ENCODE results near the gene LOC128125822.
A peak's percentile ranks its signal among the peaks of the same experiment; 100 is the strongest.
"Not testable (repeated sequence)": the region's sequence is repeated elsewhere in the genome, so short reads cannot be mapped to it uniquely, and the experiment has no call there.

Gene LOC128125822

DNA sequence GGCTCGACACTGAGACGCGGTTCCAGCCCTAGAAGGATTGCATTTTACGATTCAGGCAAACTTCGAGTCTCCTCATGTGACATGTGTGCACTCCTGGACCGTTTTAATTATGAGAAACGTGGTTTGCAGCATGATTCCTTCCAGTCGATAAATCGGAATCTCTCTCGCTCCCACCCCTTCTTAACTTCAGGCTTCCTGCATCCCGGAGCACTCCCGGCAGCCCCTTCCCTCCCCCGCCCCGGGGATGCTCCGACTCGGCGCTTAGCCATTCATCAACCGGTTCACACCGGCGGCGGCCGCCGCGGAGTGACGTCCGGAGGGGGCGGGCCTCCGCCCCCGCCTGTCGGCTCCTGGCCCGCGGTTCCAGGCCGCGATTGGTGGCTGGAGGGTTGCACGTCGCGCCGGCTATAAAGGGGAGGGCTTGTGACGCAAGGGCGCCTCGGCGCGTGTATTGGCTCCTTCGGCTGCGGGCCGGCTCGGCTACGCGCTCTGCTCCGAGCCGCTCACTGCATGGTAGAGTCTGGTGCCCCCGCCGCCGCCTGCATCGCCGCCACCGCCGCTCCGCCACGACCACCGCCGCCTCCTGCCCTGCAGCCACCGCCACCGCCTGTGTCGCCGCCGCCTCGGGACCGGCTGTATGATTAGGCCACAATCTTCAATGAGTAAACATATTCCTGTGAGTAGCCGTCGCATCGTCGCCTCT is at the start of gene LOC128125822, which contains the start of gene PTP4A1:
Gene LOC128125822 (plus strand): TSS at position 437 of the 703 bp plus-strand sequence.
Gene PTP4A1 (plus strand): TSS at position 437 of the 703 bp plus-strand sequence. CDS start 4,401 bp downstream, outside the sequence.
- Histone ChIP-seq H3K9me3 (ENCODE audit: control insufficient read depth, low read length) (no peaks in the 10 kb centered on the region), H3K27me3 (ENCODE audit: control insufficient read depth in 1 of 2, insufficient read depth in 2 of 2, low read length in 1 of 2) (no peaks in the 10 kb centered on the region), H3K36me3 (ENCODE audit: control insufficient read depth in 1 of 2, insufficient read depth in 2 of 2, low read length in 1 of 2) (no peaks in the 10 kb centered on the region), H3K4me3 (ENCODE audit: low read length in 2 of 2) (peak within 1 kb of the TSS; percentile 76 to 90), H3K27ac (ENCODE audit: low read depth in 1 of 2, low read length in 2 of 2) (peak within 1 kb of the TSS; percentile 77 to 93), H3K4me1 (ENCODE audit: control insufficient read depth in 1 of 2, insufficient read depth in 2 of 2, low read length in 2 of 2) (no peaks in the 10 kb centered on the region)
- peak; percentile 99 for ATAC-seq (ENCODE audit: low FRiP score)
- intact Hi-C loops (cut with DNase I): loop anchor here (2.0 to 10.0 kb wide), 3 partner anchors 63 to 130 kb away; partner anchors contain the start of gene PHF3 (in 2 of the 2)
- peak; percentile 99 for DNase-seq
- WGBS, 2 donors: 0% methylated on average over 69 to 73 of the region's 73 CpGs

DNA sequence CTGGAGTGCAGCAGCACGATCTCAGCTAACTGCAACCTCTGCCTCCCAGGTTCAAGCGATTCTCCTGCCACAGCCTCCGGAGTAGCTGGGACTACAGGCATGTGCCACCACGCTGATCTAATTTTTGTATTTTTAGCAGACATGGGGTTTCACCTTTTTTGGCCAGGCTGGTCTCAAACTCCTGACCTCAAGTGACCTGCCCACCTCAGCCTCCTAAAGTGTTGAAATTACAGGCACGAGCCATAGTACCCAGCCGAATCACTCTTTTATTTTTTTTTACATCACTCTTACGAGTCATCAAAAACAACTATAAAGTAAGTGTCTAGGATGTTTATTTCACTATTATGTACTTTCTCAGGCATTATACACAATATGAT is 49.4 kb upstream of the LOC128125822 start:
- WGBS, 2 donors: 77 to 81% methylated on average over 7 of the region's 7 CpGs
- H3K4me3 ChIP-seq (ENCODE audit: low read length in 2 of 2); H3K27me3 ChIP-seq (ENCODE audit: control insufficient read depth in 1 of 2, insufficient read depth in 2 of 2, low read length in 1 of 2); ATAC-seq (ENCODE audit: low FRiP score); H3K36me3 ChIP-seq (ENCODE audit: control insufficient read depth in 1 of 2, insufficient read depth in 2 of 2, low read length in 1 of 2); DNase-seq; H3K27ac ChIP-seq (ENCODE audit: low read depth in 1 of 2, low read length in 2 of 2); H3K9me3 ChIP-seq (ENCODE audit: control insufficient read depth, low read length); intact Hi-C loops (cut with DNase I); H3K4me1 ChIP-seq (ENCODE audit: control insufficient read depth in 1 of 2, insufficient read depth in 2 of 2, low read length in 2 of 2): not testable (repeated sequence)

DNA sequence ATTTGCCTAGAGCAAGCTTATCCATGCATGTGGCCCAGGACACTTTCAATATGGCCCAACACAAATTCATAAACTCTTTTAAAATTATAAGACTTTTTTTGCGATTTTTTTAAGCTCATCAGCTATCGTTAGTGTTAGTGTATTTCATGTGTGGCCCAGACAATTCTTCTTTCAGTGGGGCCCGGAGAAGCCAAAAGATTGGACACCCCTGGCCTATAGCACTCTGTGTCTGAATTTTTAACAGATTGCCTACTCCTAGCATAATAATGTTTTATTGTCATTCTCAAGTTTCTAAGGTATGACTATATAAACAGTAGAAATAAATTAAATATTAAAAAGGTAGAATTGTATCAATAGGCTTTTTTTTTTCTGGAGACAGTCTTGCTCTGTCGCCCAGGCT is 48.6 kb upstream of the LOC128125822 start:
- intact Hi-C loops (cut with DNase I): no loop called here
- no peaks in the 10 kb centered on the region for H3K27me3 ChIP-seq (ENCODE audit: control insufficient read depth in 1 of 2, insufficient read depth in 2 of 2, low read length in 1 of 2)
- no peak overlapping the region for H3K27ac ChIP-seq (ENCODE audit: low read depth in 1 of 2, low read length in 2 of 2)
- no peaks in the 10 kb centered on the region for H3K36me3 ChIP-seq (ENCODE audit: control insufficient read depth in 1 of 2, insufficient read depth in 2 of 2, low read length in 1 of 2)
- ATAC-seq (ENCODE audit: low FRiP score) (no peak), DNase-seq (no peak)
- H3K9me3 ChIP-seq (ENCODE audit: control insufficient read depth, low read length): no peaks in the 10 kb centered on the region
- H3K4me1 ChIP-seq (ENCODE audit: control insufficient read depth in 1 of 2, insufficient read depth in 2 of 2, low read length in 2 of 2): peaks cover 0 to 2% of the 10 kb centered on the region in 2 donors
- H3K4me3 ChIP-seq (ENCODE audit: low read length in 2 of 2): no peak overlapping the region
- WGBS, 2 donors: 96 to 97% methylated on average over 4 of the region's 4 CpGs

DNA sequence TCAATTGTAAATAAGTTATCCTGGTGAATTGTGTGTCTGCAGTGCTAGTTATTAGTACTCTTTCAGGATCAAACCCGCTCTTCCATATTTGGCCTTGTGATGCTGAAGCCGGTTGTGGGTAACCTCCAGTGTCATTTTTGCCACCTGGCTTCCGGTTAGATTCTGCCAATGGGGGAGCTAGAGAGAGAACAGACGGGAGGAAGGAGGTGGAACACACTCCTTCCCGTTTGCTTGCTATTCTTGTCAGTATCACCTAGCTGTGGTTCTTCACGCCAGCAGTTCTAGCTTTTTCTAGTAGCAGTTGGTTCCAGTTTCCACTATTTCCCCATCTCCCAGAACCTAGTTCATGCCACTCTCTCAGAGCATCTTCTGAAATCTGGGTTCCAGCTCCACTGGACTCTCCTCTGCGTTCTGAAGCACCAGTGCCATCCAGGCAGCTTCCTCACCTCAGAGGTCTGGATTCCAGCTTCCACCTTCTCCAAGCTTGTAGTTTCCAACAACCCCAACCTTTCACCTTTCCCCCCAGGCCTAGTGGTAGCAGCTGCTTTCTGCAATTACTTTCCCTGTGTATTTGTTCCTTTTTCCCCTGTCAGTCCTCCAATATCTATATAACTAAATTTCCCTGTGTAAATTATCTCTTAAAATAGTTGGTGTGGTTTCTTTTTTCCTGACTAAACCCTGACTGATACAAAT is 46.9 kb upstream of the LOC128125822 start:
- WGBS, 2 donors: 66 to 74% methylated on average over 7 of the region's 7 CpGs
- intact Hi-C loops (cut with DNase I): no loop called here
- no peaks in the 10 kb centered on the region for H3K36me3 ChIP-seq (ENCODE audit: control insufficient read depth in 1 of 2, insufficient read depth in 2 of 2, low read length in 1 of 2)

DNA sequence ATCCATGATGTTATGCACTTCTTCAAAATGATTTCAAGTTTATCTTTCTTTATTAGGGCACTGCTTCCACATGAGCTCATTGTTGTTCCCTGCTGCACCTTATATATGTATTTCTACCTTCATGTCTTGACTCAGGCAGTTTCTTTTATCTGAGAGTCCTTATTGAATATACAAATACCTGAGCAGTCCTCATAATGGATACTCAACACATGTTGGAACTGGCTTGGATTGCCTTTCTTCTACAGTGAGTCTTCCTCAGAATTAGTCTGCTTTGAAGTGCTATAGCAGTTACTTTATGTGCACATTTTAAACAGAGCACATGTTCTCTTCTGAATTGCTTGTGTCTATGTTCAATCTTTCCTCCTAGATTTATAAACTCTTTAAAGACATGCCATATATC is 45.3 kb upstream of the LOC128125822 start:
- intact Hi-C loops (cut with DNase I): no loop called here
- Histone ChIP-seq H3K4me3 (ENCODE audit: low read length in 2 of 2) (no peak overlapping the region), H3K9me3 (ENCODE audit: control insufficient read depth, low read length) (no peaks in the 10 kb centered on the region), H3K36me3 (ENCODE audit: control insufficient read depth in 1 of 2, insufficient read depth in 2 of 2, low read length in 1 of 2) (no peaks in the 10 kb centered on the region), H3K27me3 (ENCODE audit: control insufficient read depth in 1 of 2, insufficient read depth in 2 of 2, low read length in 1 of 2) (no peaks in the 10 kb centered on the region), H3K4me1 (ENCODE audit: control insufficient read depth in 1 of 2, insufficient read depth in 2 of 2, low read length in 2 of 2) (peaks cover 0 to 2% of the 10 kb centered on the region in 2 donors), H3K27ac (ENCODE audit: low read depth in 1 of 2, low read length in 2 of 2) (no peak overlapping the region)
- ATAC-seq (ENCODE audit: low FRiP score): no peak
- DNase-seq: no peak

More for the DNA sequence above, 46.9 kb upstream of the LOC128125822 start:
- Histone ChIP-seq H3K27me3 (ENCODE audit: control insufficient read depth in 1 of 2, insufficient read depth in 2 of 2, low read length in 1 of 2) (no peaks in the 10 kb centered on the region), H3K4me3 (ENCODE audit: low read length in 2 of 2) (no peak overlapping the region), H3K4me1 (ENCODE audit: control insufficient read depth in 1 of 2, insufficient read depth in 2 of 2, low read length in 2 of 2) (peaks cover 0 to 2% of the 10 kb centered on the region in 2 donors), H3K27ac (ENCODE audit: low read depth in 1 of 2, low read length in 2 of 2) (no peak overlapping the region), H3K9me3 (ENCODE audit: control insufficient read depth, low read length) (no peaks in the 10 kb centered on the region)
- no peak for DNase-seq
- no peak for ATAC-seq (ENCODE audit: low FRiP score)

DNA sequence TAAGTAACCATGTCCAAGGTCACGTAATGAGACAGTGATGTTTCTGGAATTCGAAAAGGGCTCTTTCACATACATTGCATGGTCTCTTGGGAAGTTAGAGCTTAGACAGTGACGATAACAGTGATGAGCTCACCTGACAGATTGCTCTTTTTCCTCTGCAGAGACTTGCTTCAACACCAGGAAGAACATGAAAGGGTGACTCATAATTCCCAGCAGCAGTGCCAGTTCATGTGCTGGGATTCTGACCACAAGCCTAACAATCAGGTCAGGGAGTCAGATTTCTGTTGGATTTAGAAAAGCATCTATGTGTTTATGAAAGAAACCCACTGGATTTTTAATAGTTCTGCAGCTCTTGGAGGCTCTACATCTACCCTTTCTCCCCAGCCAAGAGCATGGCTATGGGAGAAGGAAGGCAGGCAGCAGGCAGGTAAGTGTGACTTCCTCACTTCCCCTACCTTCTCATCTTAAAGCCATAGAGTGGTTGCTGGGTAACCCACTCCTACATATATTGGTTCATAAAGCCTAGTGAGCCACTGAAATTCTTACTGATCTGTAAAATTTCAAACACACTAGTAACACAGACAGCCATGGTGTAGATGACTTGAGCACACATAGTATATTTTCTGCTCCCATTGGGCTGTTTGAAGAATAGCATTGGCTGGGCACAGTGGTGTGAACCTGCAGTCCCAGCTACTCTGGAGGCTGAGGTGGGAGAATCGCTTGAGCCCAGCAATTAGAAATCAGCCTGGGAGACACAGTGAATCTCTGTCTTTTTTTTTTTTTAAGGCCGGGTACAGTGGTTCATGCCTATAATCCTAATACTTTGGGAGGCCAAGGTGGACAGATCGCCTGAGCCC is 44.4 kb upstream of the LOC128125822 start:
- intact Hi-C loops (cut with DNase I): no loop called here
- no peaks in the 10 kb centered on the region for H3K9me3 ChIP-seq (ENCODE audit: control insufficient read depth, low read length)
- H3K27me3 ChIP-seq (ENCODE audit: control insufficient read depth in 1 of 2, insufficient read depth in 2 of 2, low read length in 1 of 2): no peaks in the 10 kb centered on the region
- no peak for ATAC-seq (ENCODE audit: low FRiP score)
- H3K36me3 ChIP-seq (ENCODE audit: control insufficient read depth in 1 of 2, insufficient read depth in 2 of 2, low read length in 1 of 2): no peaks in the 10 kb centered on the region
- H3K27ac ChIP-seq (ENCODE audit: low read depth in 1 of 2, low read length in 2 of 2): no peak overlapping the region
- DNase-seq: no peak
- H3K4me3 ChIP-seq (ENCODE audit: low read length in 2 of 2): no peak overlapping the region
- H3K4me1 ChIP-seq (ENCODE audit: control insufficient read depth in 1 of 2, insufficient read depth in 2 of 2, low read length in 2 of 2): peaks cover 0 to 2% of the 10 kb centered on the region in 2 donors
- WGBS, 2 donors: 74 to 77% methylated on average over 6 of the region's 6 CpGs

DNA sequence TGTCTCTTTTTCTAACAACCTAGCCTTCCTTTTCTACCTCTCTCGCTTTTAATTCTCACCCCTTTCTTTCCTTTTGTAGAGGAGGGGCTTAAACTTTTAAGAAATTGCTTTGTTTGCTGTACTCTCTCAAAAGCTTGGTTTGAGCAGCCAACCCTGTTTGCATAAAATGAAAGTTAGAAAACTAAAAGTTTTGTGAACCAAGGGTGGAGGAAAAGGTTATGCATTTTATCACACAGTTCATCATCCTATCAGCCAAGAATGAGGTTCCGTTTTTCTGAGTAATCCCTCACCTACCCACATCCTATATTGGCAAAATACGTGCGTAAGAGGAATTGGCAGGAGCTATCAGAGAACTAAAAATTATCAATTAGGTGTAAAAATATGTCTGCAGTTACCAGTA is 42.8 kb upstream of the LOC128125822 start:
- H3K4me3 ChIP-seq (ENCODE audit: low read length in 2 of 2): no peak overlapping the region
- H3K27me3 ChIP-seq (ENCODE audit: control insufficient read depth in 1 of 2, insufficient read depth in 2 of 2, low read length in 1 of 2): no peaks in the 10 kb centered on the region
- H3K36me3 ChIP-seq (ENCODE audit: control insufficient read depth in 1 of 2, insufficient read depth in 2 of 2, low read length in 1 of 2): no peaks in the 10 kb centered on the region
- H3K9me3 ChIP-seq (ENCODE audit: control insufficient read depth, low read length): no peaks in the 10 kb centered on the region
- WGBS, 2 donors: 38 to 49% methylated on average over 4 of the region's 4 CpGs
- intact Hi-C loops (cut with DNase I): no loop called here
- no peak overlapping the region for H3K27ac ChIP-seq (ENCODE audit: low read depth in 1 of 2, low read length in 2 of 2)
- DNase-seq (no peak), ATAC-seq (ENCODE audit: low FRiP score) (no peak)
- peaks cover 0 to 2% of the 10 kb centered on the region in 2 donors for H3K4me1 ChIP-seq (ENCODE audit: control insufficient read depth in 1 of 2, insufficient read depth in 2 of 2, low read length in 2 of 2)

DNA sequence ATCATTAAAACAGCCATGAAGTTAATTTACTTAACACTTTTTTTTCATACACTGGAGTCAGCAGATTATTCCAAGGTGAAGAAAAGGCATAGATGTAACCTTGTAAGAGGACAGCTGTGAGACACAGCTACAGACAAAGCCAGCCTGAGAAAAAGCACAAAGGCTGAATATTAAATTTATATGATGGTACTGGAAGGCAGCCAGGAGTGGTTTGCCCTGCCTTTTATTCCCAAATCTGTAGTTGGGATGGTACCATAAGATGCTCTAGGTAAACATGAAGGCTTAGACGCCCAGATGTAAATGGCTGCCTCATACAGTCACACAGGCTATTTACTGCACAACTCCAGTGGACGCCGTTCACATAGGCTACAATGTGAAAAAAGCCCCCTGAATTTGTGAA is 42.1 kb upstream of the LOC128125822 start:
- 85 to 86% methylated on average over 3 of the region's 3 CpGs for WGBS, 2 donors

More for the DNA sequence above, 42.1 kb upstream of the LOC128125822 start:
- Histone ChIP-seq H3K4me1 (ENCODE audit: control insufficient read depth in 1 of 2, insufficient read depth in 2 of 2, low read length in 2 of 2) (peaks cover 0 to 2% of the 10 kb centered on the region in 2 donors), H3K27me3 (ENCODE audit: control insufficient read depth in 1 of 2, insufficient read depth in 2 of 2, low read length in 1 of 2) (no peaks in the 10 kb centered on the region), H3K27ac (ENCODE audit: low read depth in 1 of 2, low read length in 2 of 2) (no peak overlapping the region), H3K36me3 (ENCODE audit: control insufficient read depth in 1 of 2, insufficient read depth in 2 of 2, low read length in 1 of 2) (no peaks in the 10 kb centered on the region), H3K9me3 (ENCODE audit: control insufficient read depth, low read length) (no peaks in the 10 kb centered on the region), H3K4me3 (ENCODE audit: low read length in 2 of 2) (no peak overlapping the region)
- DNase-seq: no peak
- intact Hi-C loops (cut with DNase I): no loop called here
- no peak for ATAC-seq (ENCODE audit: low FRiP score)

Data from aorta (tissue), 5 donors.